GM18870 (cell line): Measurements from ENCODE around the gene ZFP64.
"Not testable (repeated sequence)": the region's sequence is repeated elsewhere in the genome, so short reads cannot be mapped to it uniquely, and the experiment has no call there.

Experiments used
- ATAC-seq: cut with Tn5 transposase; IDR thresholded peaks from one replicate; pipeline ENCODE4 v1.9.1; 2021; ENCODE audit warnings: moderate library complexity; ENCODE audit not compliant: unreplicated experiment

Gene ZFP64

GRCh38 chr20:52204136-52204535, 12.6 kb upstream of the ZFP64 start:
- ATAC-seq = no peak

GRCh38 chr20:52201395-52201794, 9.8 kb upstream of the ZFP64 start:
- no peak for ATAC-seq

- no peak for ATAC-seq
Observed at GRCh38 chr20:52200870-52201269, 9.3 kb upstream of the ZFP64 start.

GRCh38 chr20:52196845-52197244, 5.3 kb upstream of the ZFP64 start:
- ATAC-seq = no peak

GRCh38 chr20:52193886-52194545, 2.4 kb upstream of the ZFP64 start:
- ATAC-seq = no peak

GRCh38 chr20:52193133-52193532, 1.6 kb upstream of the ZFP64 start:
- no peak for ATAC-seq

- not testable (repeated sequence) for ATAC-seq
Observed at GRCh38 chr20:52192719-52193007, 1.1 kb upstream of the ZFP64 start.

GRCh38 chr20:52191916-52192718, 538 bp upstream of the ZFP64 start:
- ATAC-seq = peak; percentile 46

- ATAC-seq = no peak
Observed at GRCh38 chr20:52190437-52191131, 995 bp downstream of the ZFP64 start.

- ATAC-seq = no peak
Observed at GRCh38 chr20:52181766-52182165, 9.8 kb downstream of the ZFP64 start.

- ATAC-seq = no peak
Observed at GRCh38 chr20:52180180-52180840, 11.3 kb downstream of the ZFP64 start.

- peak; percentile 92 for ATAC-seq
Observed at GRCh38 chr20:52179331-52180179, 12.0 kb downstream of the ZFP64 start.

- no peak for ATAC-seq
Observed at GRCh38 chr20:52178691-52179090, 12.9 kb downstream of the ZFP64 start.

GRCh38 chr20:52175840-52176239, 15.7 kb downstream of the ZFP64 start:
- no peak for ATAC-seq

- ATAC-seq = peak; percentile 67
Observed at GRCh38 chr20:52172392-52173047, 19.1 kb downstream of the ZFP64 start.

GRCh38 chr20:52171025-52171424, 20.6 kb downstream of the ZFP64 start:
- no peak for ATAC-seq

- ATAC-seq = no peak
Observed at GRCh38 chr20:52168116-52168515, 23.5 kb downstream of the ZFP64 start.

GRCh38 chr20:52167232-52167840, 24.2 kb downstream of the ZFP64 start:
- no peak for ATAC-seq

GRCh38 chr20:52166150-52166549, 25.4 kb downstream of the ZFP64 start:
- ATAC-seq = no peak
